ENCODE results near the gene TNNI3K. TPM values are rescaled to one million over a fixed set of nuclear protein-coding genes. Genes with fewer than 3 reads are reported as not detected.

Gene TNNI3K
- total RNA-seq, 1 donor from 2014 or later: not detected

- no peak for TF ChIP-seq CTCF (IDR thresholded peaks at IDR 0.05)
- Mint-ChIP-seq H3K9me3 (ENCODE audit: unreplicated experiment) (no peaks in the 10 kb centered on the region), H3K27ac (ENCODE audit: unreplicated experiment) (no peak overlapping the region), H3K4me1 (ENCODE audit: unreplicated experiment) (no peaks in the 10 kb centered on the region), H3K4me3 (ENCODE audit: unreplicated experiment) (no peak overlapping the region), H3K27me3 (ENCODE audit: unreplicated experiment) (no peaks in the 10 kb centered on the region), H3K36me3 (ENCODE audit: unreplicated experiment) (no peaks in the 10 kb centered on the region)
- no peak for DNase-seq (ENCODE audit: extremely low spot score, unreplicated experiment)
These were observed 88.8 kb downstream of the TNNI3K start for GRCh38 chr1:74323937-74324473.

GRCh38 chr1:74324684-74325448 is 89.7 kb downstream of the TNNI3K start:
- no peaks in the 10 kb centered on the region for H3K36me3 Mint-ChIP-seq (ENCODE audit: unreplicated experiment)
- no peaks in the 10 kb centered on the region for H3K9me3 Mint-ChIP-seq (ENCODE audit: unreplicated experiment)
- H3K27me3 Mint-ChIP-seq (ENCODE audit: unreplicated experiment): peaks cover 1% of the 10 kb centered on the region
- no peak for DNase-seq (ENCODE audit: extremely low spot score, unreplicated experiment)
- H3K4me3 Mint-ChIP-seq (ENCODE audit: unreplicated experiment): no peak overlapping the region
- no peaks in the 10 kb centered on the region for H3K4me1 Mint-ChIP-seq (ENCODE audit: unreplicated experiment)
- H3K27ac Mint-ChIP-seq (ENCODE audit: unreplicated experiment): no peak overlapping the region
- TF ChIP-seq CTCF (IDR thresholded peaks at IDR 0.05): no peak

- TF ChIP-seq CTCF (IDR thresholded peaks at IDR 0.05): no peak
- Mint-ChIP-seq H3K36me3 (ENCODE audit: unreplicated experiment) (no peaks in the 10 kb centered on the region), H3K27me3 (ENCODE audit: unreplicated experiment) (peaks cover 2% of the 10 kb centered on the region), H3K4me3 (ENCODE audit: unreplicated experiment) (no peak overlapping the region), H3K9me3 (ENCODE audit: unreplicated experiment) (no peaks in the 10 kb centered on the region), H3K4me1 (ENCODE audit: unreplicated experiment) (peaks cover 4% of the 10 kb centered on the region), H3K27ac (ENCODE audit: unreplicated experiment) (no peak overlapping the region)
- no peak for DNase-seq (ENCODE audit: extremely low spot score, unreplicated experiment)
These were observed 93.7 kb downstream of the TNNI3K start for GRCh38 chr1:74328851-74329250.

GRCh38 chr1:74333244-74333643 is 98.1 kb downstream of the TNNI3K start:
- Mint-ChIP-seq H3K27me3 (ENCODE audit: unreplicated experiment) (peaks cover 2% of the 10 kb centered on the region), H3K4me3 (ENCODE audit: unreplicated experiment) (no peak overlapping the region)
- TF ChIP-seq CTCF (IDR thresholded peaks at IDR 0.05): no peak

GRCh38 chr1:74334147-74334546 is 99.0 kb downstream of the TNNI3K start:
- Mint-ChIP-seq H3K36me3 (ENCODE audit: unreplicated experiment) (no peaks in the 10 kb centered on the region), H3K4me3 (ENCODE audit: unreplicated experiment) (no peak overlapping the region), H3K27me3 (ENCODE audit: unreplicated experiment) (peaks cover 2% of the 10 kb centered on the region), H3K4me1 (ENCODE audit: unreplicated experiment) (peaks cover 8% of the 10 kb centered on the region), H3K27ac (ENCODE audit: unreplicated experiment) (no peak overlapping the region), H3K9me3 (ENCODE audit: unreplicated experiment) (no peaks in the 10 kb centered on the region)
- no peak for TF ChIP-seq CTCF (IDR thresholded peaks at IDR 0.05)
- DNase-seq (ENCODE audit: extremely low spot score, unreplicated experiment): no peak

More at GRCh38 chr1:74333244-74333643, 98.1 kb downstream of the TNNI3K start:
- Mint-ChIP-seq H3K4me1 (ENCODE audit: unreplicated experiment) (peaks cover 8% of the 10 kb centered on the region), H3K9me3 (ENCODE audit: unreplicated experiment) (no peaks in the 10 kb centered on the region), H3K27ac (ENCODE audit: unreplicated experiment) (no peak overlapping the region), H3K36me3 (ENCODE audit: unreplicated experiment) (no peaks in the 10 kb centered on the region)
- no peak for DNase-seq (ENCODE audit: extremely low spot score, unreplicated experiment)

Data from osteocyte (in vitro differentiated cells).